Measurements from ENCODE around the gene INCA1.

DNA sequence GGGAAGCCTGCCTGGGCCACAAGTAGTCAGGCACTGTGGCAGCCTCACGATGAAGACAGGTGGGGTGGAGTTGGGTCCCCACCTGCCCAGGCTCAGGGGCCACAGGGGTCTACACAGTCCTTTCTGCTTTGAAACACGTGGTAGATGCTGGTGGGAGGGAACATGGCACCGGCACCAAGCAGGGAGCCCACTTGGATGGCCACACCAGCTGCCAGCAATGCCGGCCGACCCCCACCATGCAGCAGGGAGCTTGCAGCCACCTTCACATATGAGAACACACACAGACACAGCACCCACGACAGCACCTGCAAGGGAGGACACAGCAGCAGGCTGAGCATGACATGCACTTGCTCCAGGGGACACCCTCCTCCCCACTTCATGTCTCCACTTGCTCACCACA, 35.5 kb upstream of the INCA1 start:
- TF ChIP-seq, protein P1, sequence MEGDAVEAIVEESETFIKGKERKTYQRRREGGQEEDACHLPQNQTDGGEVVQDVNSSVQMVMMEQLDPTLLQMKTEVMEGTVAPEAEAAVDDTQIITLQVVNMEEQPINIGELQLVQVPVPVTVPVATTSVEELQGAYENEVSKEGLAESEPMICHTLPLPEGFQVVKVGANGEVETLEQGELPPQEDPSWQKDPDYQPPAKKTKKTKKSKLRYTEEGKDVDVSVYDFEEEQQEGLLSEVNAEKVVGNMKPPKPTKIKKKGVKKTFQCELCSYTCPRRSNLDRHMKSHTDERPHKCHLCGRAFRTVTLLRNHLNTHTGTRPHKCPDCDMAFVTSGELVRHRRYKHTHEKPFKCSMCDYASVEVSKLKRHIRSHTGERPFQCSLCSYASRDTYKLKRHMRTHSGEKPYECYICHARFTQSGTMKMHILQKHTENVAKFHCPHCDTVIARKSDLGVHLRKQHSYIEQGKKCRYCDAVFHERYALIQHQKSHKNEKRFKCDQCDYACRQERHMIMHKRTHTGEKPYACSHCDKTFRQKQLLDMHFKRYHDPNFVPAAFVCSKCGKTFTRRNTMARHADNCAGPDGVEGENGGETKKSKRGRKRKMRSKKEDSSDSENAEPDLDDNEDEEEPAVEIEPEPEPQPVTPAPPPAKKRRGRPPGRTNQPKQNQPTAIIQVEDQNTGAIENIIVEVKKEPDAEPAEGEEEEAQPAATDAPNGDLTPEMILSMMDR (IDR thresholded peaks at IDR 0.05; ENCODE audit: low read depth, low read length, poor library complexity, severe bottlenecking), result no peak
- no peak for TF ChIP-seq EZH2phosphoT487 (IDR thresholded peaks at IDR 0.05; ENCODE audit: borderline replicate concordance, low read length)
